CD4-positive, alpha-beta memory T cell (primary cell): ENCODE measurements around the gene KPNA2. TPM values are rescaled to one million over a fixed set of nuclear protein-coding genes. Genes with fewer than 3 reads are reported as not detected.
A peak's percentile ranks its signal among the peaks of the same experiment; 100 is the strongest.
"Not testable (repeated sequence)": the region's sequence is repeated elsewhere in the genome, so short reads cannot be mapped to it uniquely, and the experiment has no call there.

Experiments used
- CTCF ChIA-PET: fragments of 350-600 bp; sonication (Branson Sonifier 250); formaldehyde crosslinking; loops from one replicate; lab custom pipeline; 2021; ENCODE audit warnings: inconsistent platforms; ENCODE audit not compliant: partially characterized antibody; lab: Charles Lee
- POLR2A ChIA-PET: fragments of 350-600 bp; sonication (Branson Sonifier 250); formaldehyde crosslinking; loops from one replicate; lab custom pipeline; 2021; ENCODE audit not compliant: partially characterized antibody; lab: Charles Lee
- DNase-seq, 5 donors: peaks; one replicate each; pipeline versions ENCODE4 v3.0.0 to v3.0.0-alpha.2; 2020 to 2022; ENCODE audit warnings: mixed read lengths in 1 of 5
- H3K27ac ChIP-seq: one replicate; pipeline ENCODE4 v1.7.0; 2013; ENCODE audit warnings: low read depth, low read length
- H3K27me3 ChIP-seq: 2 replicates; pipeline ENCODE4 v1.7.0; 2013; ENCODE audit warnings: mild to moderate bottlenecking, low read length, moderate library complexity; ENCODE audit not compliant: insufficient read depth
- H3K36me3 ChIP-seq: 2 replicates; pipeline ENCODE4 v1.7.0; 2013; ENCODE audit warnings: mild to moderate bottlenecking, low read length, moderate library complexity; ENCODE audit not compliant: insufficient read depth
- H3K4me1 ChIP-seq: 2 replicates; pipeline ENCODE4 v1.7.0; 2013; ENCODE audit warnings: mild to moderate bottlenecking, low read length, moderate library complexity; ENCODE audit not compliant: insufficient read depth
- H3K4me3 ChIP-seq, 2 donors: one replicate each; pipeline ENCODE4 v1.7.0; 2013; ENCODE audit warnings: low read length in 2 of 2, mild to moderate bottlenecking in 1 of 2
- H3K9me3 ChIP-seq, 2 donors: one replicate each; pipeline ENCODE4 v1.7.0; 2013; ENCODE audit warnings: low read length in 2 of 2, control low read depth in 1 of 2; ENCODE audit not compliant: control insufficient read depth in 1 of 2
- H3K27ac Mint-ChIP-seq, 7 donors: one replicate each; pipeline ENCODE4 v1.8.0; 2020 to 2021; ENCODE audit warnings: mixed read lengths in 7 of 7, mild to moderate bottlenecking in 6 of 7, inconsistent platforms in 3 of 7, moderate library complexity in 3 of 7
- H3K27me3 Mint-ChIP-seq, 2 donors: one replicate each; pipeline ENCODE4 v1.8.0; 2020 to 2021; ENCODE audit warnings: mixed read lengths in 2 of 2
- H3K36me3 Mint-ChIP-seq, 2 donors: one replicate each; pipeline ENCODE4 v1.8.0; 2020 to 2021; ENCODE audit warnings: mixed read lengths in 2 of 2, inconsistent platforms in 1 of 2, mild to moderate bottlenecking in 1 of 2
- H3K4me1 Mint-ChIP-seq, 4 donors: one replicate each; pipeline ENCODE4 v1.8.0; 2020 to 2021; ENCODE audit warnings: mixed read lengths in 4 of 4, mild to moderate bottlenecking in 1 of 4
- H3K4me3 Mint-ChIP-seq, 8 donors: one replicate each; pipeline ENCODE4 v1.8.0; 2020 to 2021; ENCODE audit warnings: mixed read lengths in 8 of 8, mild to moderate bottlenecking in 7 of 8, moderate library complexity in 6 of 8, inconsistent platforms in 3 of 8
- H3K9me3 Mint-ChIP-seq, 8 donors: one replicate each; pipeline ENCODE4 v1.8.0; 2020 to 2021; ENCODE audit warnings: mixed read lengths in 8 of 8, mild to moderate bottlenecking in 5 of 8, inconsistent platforms in 3 of 8, moderate library complexity in 1 of 8
- intact Hi-C: fragments of 100-400 bp; cut with micrococcal nuclease; formaldehyde crosslinking; loops from one replicate; pipeline ENCODE4 v1.15.1; 2023
- polyA plus RNA-seq, 2 donors: library from polyadenylated mRNA; unstranded; fragments of 300-500 nt; fragmentation: Illumina TruSeq; gene quantifications; one replicate each; pipeline ENCODE4 v1.2.3, GENCODE V29; 2021
- total RNA-seq, 2 experiments: library from RNA; stranded (reverse); gene quantifications; one replicate each; pipeline ENCODE4 v1.2.3, GENCODE V29; 2021

Gene KPNA2
- total and polyA plus RNA-seq, 4 experiments from 2014 or later: 12.6 to 34.1 (median 19.1) TPM

DNA sequence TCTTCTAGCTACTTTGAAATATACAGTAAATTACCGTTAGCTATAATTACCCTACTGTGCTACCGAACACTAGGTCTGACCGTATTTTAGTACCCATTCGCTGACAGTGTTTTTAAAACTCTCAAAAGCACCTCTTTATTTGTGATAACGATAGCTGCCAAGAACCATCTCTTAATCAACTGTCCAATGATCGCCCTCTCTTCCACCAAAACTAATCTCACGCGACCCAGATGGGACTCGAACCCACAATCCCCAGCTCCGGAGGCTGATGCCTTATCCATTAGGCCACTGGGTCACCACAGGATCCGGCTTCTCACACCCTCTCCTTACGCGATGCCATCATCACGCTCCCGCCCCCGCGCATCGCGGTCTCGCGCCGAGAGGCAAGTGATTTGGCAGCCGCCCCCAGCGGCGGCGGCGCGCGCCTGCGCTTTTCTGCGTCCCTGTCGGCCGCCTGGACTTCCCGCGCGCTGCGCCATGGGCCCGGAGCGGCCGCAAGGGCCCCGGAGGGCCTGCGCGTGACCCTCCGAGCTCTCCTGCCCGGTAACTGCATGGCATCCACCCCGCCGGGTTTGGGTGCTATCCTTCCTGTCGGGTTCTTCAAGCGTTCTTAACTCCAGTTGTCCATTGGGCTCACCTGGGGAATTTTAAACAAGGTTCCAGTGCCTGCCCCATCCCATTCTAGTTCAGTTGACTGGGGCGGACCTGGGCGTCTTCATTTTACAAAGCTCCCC is 15.7 kb upstream of the KPNA2 start:
- DNase-seq: peak; percentile 93 to 98 (median 95)
- POLR2A ChIA-PET: interaction anchor here (0.6 to 1.7 kb wide), 11 partner anchors 12 to 437 kb away, joined by 3 to 20 read pairs (median 3); partner anchors contain the start of genes ARSG, C17orf58, KPNA2 and SLC16A6
- H3K27me3 Mint-ChIP-seq: peaks cover 0 to 4% of the 10 kb centered on the region in 2 donors
- intact Hi-C loops: loop anchor here (1.0 to 2.0 kb wide), 2 partner anchors 15 to 25 kb away; partner anchors contain the start of gene KPNA2
- peaks cover 15% of the 10 kb centered on the region for H3K4me1 ChIP-seq
- H3K36me3 Mint-ChIP-seq: peaks cover 0 to 10% of the 10 kb centered on the region in 2 donors
- CTCF ChIA-PET: interaction anchor here (0.6 to 1.6 kb wide), 12 partner anchors 8 to 445 kb away, joined by 3 to 11 read pairs (median 4); partner anchors contain the start of gene KPNA2
- H3K36me3 ChIP-seq: no peaks in the 10 kb centered on the region
- no peaks in the 10 kb centered on the region for H3K27me3 ChIP-seq
- peak overlapping the region; percentile 84 to 94 (median 90) for H3K4me3 Mint-ChIP-seq
- H3K27ac Mint-ChIP-seq: peak overlapping the region; percentile 91 to 100 (median 98)
- H3K27ac ChIP-seq: peak overlapping the region; percentile 62
- peak overlapping the region; percentile 54 to 65 for H3K4me3 ChIP-seq
- H3K9me3 Mint-ChIP-seq: peaks cover 0 to 13% (median 1%) of the 10 kb centered on the region in 8 donors
- H3K4me1 Mint-ChIP-seq: peaks cover 8 to 26% (median 21%) of the 10 kb centered on the region in 4 donors
- H3K9me3 ChIP-seq: no peaks in the 10 kb centered on the region

DNA sequence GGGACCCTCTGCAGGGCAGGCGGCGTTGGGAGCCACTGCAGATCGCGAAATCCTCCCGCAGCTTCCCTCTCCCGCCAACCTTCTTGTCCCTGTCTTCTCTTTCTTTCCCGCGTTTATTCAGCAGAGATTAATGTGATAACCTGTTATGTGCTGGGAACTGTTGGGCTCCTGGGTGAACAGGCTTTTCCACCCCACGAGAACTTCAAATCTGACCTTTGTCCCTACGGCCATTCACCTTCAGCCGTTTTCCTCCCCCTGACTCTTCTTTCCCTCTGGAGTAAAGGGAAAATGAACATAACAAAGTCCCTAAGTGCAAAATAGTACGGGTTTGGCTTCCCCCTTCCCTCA is 15.2 kb upstream of the KPNA2 start:
- H3K4me3 ChIP-seq: peak overlapping the region; percentile 54 to 65
- Mint-ChIP-seq H3K9me3 (peaks cover 0 to 13% (median 1%) of the 10 kb centered on the region in 8 donors), H3K27me3 (peaks cover 0 to 4% of the 10 kb centered on the region in 2 donors), H3K27ac (peak overlapping the region; percentile 87 to 100 (median 96)), H3K4me1 (peaks cover 8 to 26% (median 21%) of the 10 kb centered on the region in 4 donors), H3K4me3 (peak overlapping the region; percentile 84 to 94 (median 90)), H3K36me3 (peaks cover 0 to 10% of the 10 kb centered on the region in 2 donors)
- no peaks in the 10 kb centered on the region for H3K36me3 ChIP-seq
- ChIA-PET POLR2A (interaction anchor here (0.8 to 1.7 kb wide), 10 partner anchors 13 to 437 kb away, joined by 3 to 20 read pairs (median 3); partner anchors contain the start of genes ARSG, C17orf58, KPNA2 and SLC16A6), CTCF (interaction anchor here (0.6 to 1.6 kb wide), 8 partner anchors 9 to 57 kb away, joined by 3 to 11 read pairs (median 4); partner anchors contain the start of gene KPNA2)
- DNase-seq: no peak
- H3K4me1 ChIP-seq: peaks cover 15% of the 10 kb centered on the region
- intact Hi-C loops: loop anchor here (1.0 kb wide), 1 partner anchor 15 kb away; the partner anchor contains the start of gene KPNA2
- H3K27me3 ChIP-seq: no peaks in the 10 kb centered on the region
- no peaks in the 10 kb centered on the region for H3K9me3 ChIP-seq
- H3K27ac ChIP-seq: peak overlapping the region; percentile 62

DNA sequence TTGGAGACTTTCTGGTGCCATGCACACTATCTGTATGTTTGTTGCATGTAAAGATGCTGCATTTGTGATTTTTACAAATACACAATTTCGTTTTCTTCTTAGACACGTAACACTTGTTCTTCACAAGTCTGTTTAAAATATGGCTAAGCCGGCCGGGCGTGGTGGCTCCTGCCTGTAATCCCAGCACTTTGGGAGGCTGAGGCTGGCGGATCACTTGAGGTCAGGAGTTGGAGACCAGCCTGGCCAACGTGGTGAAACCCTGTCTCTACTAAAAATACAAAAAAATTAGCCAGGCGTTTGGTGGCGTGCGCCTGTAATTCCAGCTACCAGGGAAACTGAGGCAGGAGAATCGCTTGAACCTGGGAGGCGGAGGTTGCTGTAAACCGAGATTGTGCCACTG is 14.7 kb upstream of the KPNA2 start:
- H3K9me3 ChIP-seq, H3K36me3 Mint-ChIP-seq, H3K36me3 ChIP-seq, DNase-seq, H3K27me3 Mint-ChIP-seq, H3K27me3 ChIP-seq: not testable (repeated sequence)
- Histone ChIP-seq H3K27ac (peak overlapping the region; percentile 62), H3K4me3 (peak overlapping the region in 1 of 2 donors; percentile 65), H3K4me1 (peaks cover 15% of the 10 kb centered on the region)
- peaks cover 0 to 13% (median 1%) of the 10 kb centered on the region in 8 donors for H3K9me3 Mint-ChIP-seq
- peaks cover 8 to 26% (median 18%) of the 10 kb centered on the region in 4 donors for H3K4me1 Mint-ChIP-seq
- ChIA-PET POLR2A (interaction anchor here (0.9 to 1.7 kb wide), 4 partner anchors 16 to 271 kb away, joined by 3 to 20 read pairs (median 5); partner anchors contain the start of genes ARSG, C17orf58, KPNA2 and SLC16A6), CTCF (interaction anchor here (0.6 to 1.4 kb wide), 4 partner anchors 10 to 53 kb away, joined by 3 read pairs; partner anchors contain the start of gene KPNA2)
- H3K27ac Mint-ChIP-seq: peak overlapping the region; percentile 87 to 100 (median 96)
- intact Hi-C loops: loop anchor here (1.0 kb wide), 1 partner anchor 15 kb away; the partner anchor contains the start of gene KPNA2
- H3K4me3 Mint-ChIP-seq: peak overlapping the region; percentile 84 to 94 (median 90)

DNA sequence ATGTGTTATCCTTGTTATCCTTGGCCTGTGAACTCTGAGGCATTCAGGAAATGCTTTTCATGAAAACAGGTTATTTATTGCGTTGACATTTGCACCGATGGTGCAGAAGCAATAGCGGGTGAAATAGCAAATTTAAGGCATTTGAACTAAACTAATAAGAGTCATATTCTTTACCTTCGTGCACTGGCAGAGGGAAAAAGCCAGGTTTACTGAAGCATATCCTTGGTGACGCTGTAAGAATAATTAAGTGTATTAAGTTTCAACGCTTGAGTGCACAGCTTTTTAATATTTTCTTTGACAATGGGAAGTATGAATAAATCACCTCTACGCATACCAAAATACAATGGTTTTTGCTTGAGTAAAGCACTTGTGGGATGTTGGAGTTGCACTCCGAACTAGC is 13.6 kb upstream of the KPNA2 start:
- CTCF ChIA-PET: interaction anchor here (1.1 kb wide), 1 partner anchor 10 kb away, joined by 4 read pairs; no protein-coding TSS in a partner anchor
- H3K9me3 ChIP-seq: no peaks in the 10 kb centered on the region
- Mint-ChIP-seq H3K27me3 (peaks cover 0 to 6% of the 10 kb centered on the region in 2 donors), H3K9me3 (peaks cover 0 to 13% (median 1%) of the 10 kb centered on the region in 8 donors), H3K36me3 (peaks cover 0 to 10% of the 10 kb centered on the region in 2 donors), H3K4me3 (peak overlapping the region in 2 of 8 donors; percentile 13 to 35), H3K27ac (peak overlapping the region in 3 of 7 donors; percentile 4 to 100 (median 84)), H3K4me1 (peaks cover 8 to 19% (median 16%) of the 10 kb centered on the region in 4 donors)
- intact Hi-C loops: no loop called here
- no peaks in the 10 kb centered on the region for H3K36me3 ChIP-seq
- no peaks in the 10 kb centered on the region for H3K27me3 ChIP-seq
- DNase-seq: no peak
- H3K27ac ChIP-seq: no peak overlapping the region
- POLR2A ChIA-PET: interaction anchor here (2.4 kb wide), 1 partner anchor 14 kb away, joined by 6 read pairs; the partner anchor contains the start of gene KPNA2
- H3K4me3 ChIP-seq: no peak overlapping the region
- H3K4me1 ChIP-seq: peaks cover 15% of the 10 kb centered on the region

DNA sequence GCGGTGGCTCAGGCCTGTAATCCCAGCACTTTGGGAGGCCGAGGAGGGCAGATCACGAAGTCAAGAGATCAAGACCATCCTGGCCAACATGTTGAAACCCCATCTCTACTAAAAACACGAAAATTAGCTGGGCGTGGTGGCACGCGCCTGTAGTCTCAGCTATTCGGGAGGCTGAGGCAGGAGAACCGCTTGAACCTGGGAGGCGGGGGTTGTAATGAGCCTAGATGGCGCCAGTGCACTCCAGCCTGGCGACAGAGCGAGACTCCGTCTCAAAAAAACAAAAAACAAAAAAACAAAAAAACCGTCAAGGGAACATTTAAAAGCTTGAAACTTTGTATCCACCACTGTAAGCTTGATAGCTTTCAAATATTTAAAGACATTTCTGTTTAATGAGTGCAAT is 13.0 kb upstream of the KPNA2 start:
- H3K4me3 Mint-ChIP-seq, H3K27me3 Mint-ChIP-seq, H3K27me3 ChIP-seq, H3K9me3 ChIP-seq, H3K27ac ChIP-seq, DNase-seq, H3K4me3 ChIP-seq, H3K36me3 ChIP-seq, H3K36me3 Mint-ChIP-seq, intact Hi-C loops: not testable (repeated sequence)
- CTCF ChIA-PET: interaction anchor here (1.1 kb wide), 1 partner anchor 11 kb away, joined by 4 read pairs; no protein-coding TSS in a partner anchor
- POLR2A ChIA-PET: interaction anchor here (2.4 kb wide), 1 partner anchor 13 kb away, joined by 6 read pairs; the partner anchor contains the start of gene KPNA2
- Mint-ChIP-seq H3K9me3 (peaks cover 0 to 13% (median 1%) of the 10 kb centered on the region in 8 donors), H3K27ac (peak overlapping the region in 1 of 7 donors; percentile 100), H3K4me1 (peaks cover 7 to 16% (median 13%) of the 10 kb centered on the region in 4 donors)
- H3K4me1 ChIP-seq: peaks cover 15% of the 10 kb centered on the region

DNA sequence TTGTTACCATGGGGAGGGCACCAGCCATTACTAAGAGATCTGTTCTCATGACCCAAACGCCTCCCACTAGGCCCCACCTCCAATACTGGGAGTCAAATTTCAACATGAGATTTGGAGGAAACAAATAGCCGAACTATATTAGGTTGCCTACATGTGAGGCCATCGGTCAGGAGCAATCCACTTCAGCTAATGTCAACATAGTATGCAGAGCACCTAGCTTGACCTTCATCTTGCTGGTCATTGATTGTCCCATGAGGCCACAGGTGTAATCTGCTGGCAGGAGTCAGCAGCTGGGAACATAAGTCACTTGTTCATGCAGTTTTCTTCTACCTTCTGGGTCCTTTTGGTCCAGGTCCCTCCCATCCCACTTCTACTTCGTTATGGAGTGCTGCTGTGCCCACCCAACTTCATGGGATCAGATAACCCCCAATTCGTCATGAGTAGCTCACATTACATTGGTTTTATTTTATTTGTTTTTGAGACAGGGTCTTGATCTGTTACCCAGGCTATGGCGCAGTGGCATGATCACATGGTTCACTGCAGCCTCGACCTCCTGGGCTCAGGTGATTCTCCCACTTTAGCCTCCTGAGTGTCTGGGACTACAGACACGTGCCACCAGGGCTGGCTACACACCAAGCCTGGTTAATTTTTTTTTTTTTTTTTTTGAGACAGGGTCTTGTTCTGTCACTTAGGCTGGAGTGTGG is 5.9 kb upstream of the KPNA2 start:
- Histone ChIP-seq H3K4me3 (no peak overlapping the region), H3K4me1 (peaks cover 2% of the 10 kb centered on the region), H3K9me3 (no peaks in the 10 kb centered on the region), H3K27me3 (no peaks in the 10 kb centered on the region), H3K36me3 (no peaks in the 10 kb centered on the region), H3K27ac (no peak overlapping the region)
- no peak for DNase-seq
- H3K4me1 Mint-ChIP-seq: no peaks in the 10 kb centered on the region
- intact Hi-C loops: no loop called here
- no peak overlapping the region for H3K27ac Mint-ChIP-seq
- H3K4me3 Mint-ChIP-seq: no peak overlapping the region
- ChIA-PET POLR2A (no interaction called here), CTCF (interaction anchor here (1.2 kb wide), 1 partner anchor 10 kb away, joined by 3 read pairs; no protein-coding TSS in a partner anchor)
- no peaks in the 10 kb centered on the region for H3K9me3 Mint-ChIP-seq
- H3K36me3 Mint-ChIP-seq: no peaks in the 10 kb centered on the region
- H3K27me3 Mint-ChIP-seq: peaks cover 0 to 2% of the 10 kb centered on the region in 2 donors
